CD14-positive monocyte (primary cell): ENCODE results near the gene ARL5C. TPM values are rescaled to one million over a fixed set of nuclear protein-coding genes. Genes with fewer than 3 reads are reported as not detected.
"Not testable (repeated sequence)": the region's sequence is repeated elsewhere in the genome, so short reads cannot be mapped to it uniquely, and the experiment has no call there.

ENCODE experiments used
- DNase-seq, 3 donors: peaks; one replicate each; pipeline ENCODE4 v3.0.0-alpha.2; 2011 to 2022
- H2AFZ ChIP-seq: 2 replicates; pipeline ENCODE4 v1.6.0; 2012; ENCODE audit warnings: mild to moderate bottlenecking, low read depth, low read length, inconsistent platforms; ENCODE audit not compliant: insufficient read depth, poor library complexity, severe bottlenecking
- H3K27ac ChIP-seq, 2 donors: 1 replicate in 1 of 2; 2 replicates in 1 of 2; pipeline ENCODE4 v1.5.1; 2012 to 2013; ENCODE audit warnings: low read length in 2 of 2, control low read depth in 1 of 2, inconsistent platforms in 1 of 2, low read depth in 1 of 2, mild to moderate bottlenecking in 1 of 2
- H3K27me3 ChIP-seq, 2 donors: one replicate each; pipeline versions ENCODE4 v1.6.0 to v1.6.1; 2011 to 2013; ENCODE audit warnings: low read length in 2 of 2; ENCODE audit not compliant: control insufficient read depth in 2 of 2, insufficient read depth in 2 of 2
- H3K36me3 ChIP-seq, 2 donors: replicated peaks in 1 of 2; 1 replicate in 1 of 2; 2 replicates in 1 of 2; pipeline versions ENCODE4 v1.5.1 to v1.6.1; 2012 to 2013; ENCODE audit warnings: low read length in 2 of 2, control low read depth in 1 of 2, inconsistent platforms in 1 of 2, mild to moderate bottlenecking in 1 of 2; ENCODE audit not compliant: insufficient read depth in 2 of 2, control insufficient read depth in 1 of 2
- H3K4me1 ChIP-seq, 2 donors: 1 replicate in 1 of 2; 2 replicates in 1 of 2; pipeline versions ENCODE4 v1.5.1 to v1.6.1; 2012 to 2013; ENCODE audit warnings: low read length in 2 of 2, control low read depth in 1 of 2, inconsistent platforms in 1 of 2, mild to moderate bottlenecking in 1 of 2, moderate library complexity in 1 of 2; ENCODE audit not compliant: insufficient read depth in 2 of 2, control insufficient read depth in 1 of 2
- H3K4me2 ChIP-seq: replicated peaks from 2 replicates; pipeline ENCODE3; 2012; ENCODE audit warnings: low read length, moderate library complexity, mild to moderate bottlenecking; ENCODE audit not compliant: poor library complexity, severe bottlenecking; ENCODE audit errors: extremely low read depth
- H3K4me3 ChIP-seq, 3 experiments: fragments of 200-600 bp in 1 of 3; sonication (generic) in 1 of 3; replicated peaks in 1 of 3; 1 replicate in 2 of 3; 2 replicates in 1 of 3; pipeline ENCODE4 v1.5.1; 2011 to 2013; ENCODE audit warnings: low read length in 3 of 3, mild to moderate bottlenecking in 3 of 3, control low read depth in 2 of 3, low read depth in 2 of 3, inconsistent platforms in 1 of 3, moderate library complexity in 1 of 3
- H3K79me2 ChIP-seq: 2 replicates; pipeline ENCODE4 v1.6.0; 2012; ENCODE audit warnings: mild to moderate bottlenecking, control low read depth, inconsistent platforms, low read length, moderate library complexity; ENCODE audit not compliant: insufficient read depth
- H3K9ac ChIP-seq: 2 replicates; pipeline ENCODE4 v1.6.0; 2017; ENCODE audit warnings: low read length, mild to moderate bottlenecking; ENCODE audit not compliant: insufficient read depth, poor library complexity, severe bottlenecking
- H3K9me3 ChIP-seq, 2 donors: replicated peaks in 1 of 2; 1 replicate in 1 of 2; 2 replicates in 1 of 2; pipeline versions ENCODE4 v1.5.1 to v1.6.1; 2012 to 2013; ENCODE audit warnings: low read length in 2 of 2, control low read depth in 1 of 2; ENCODE audit not compliant: control insufficient read depth in 1 of 2, insufficient read depth in 1 of 2
- H4K20me1 ChIP-seq: 2 replicates; pipeline ENCODE4 v1.6.0; 2012; ENCODE audit warnings: mild to moderate bottlenecking, low read length, control low read depth, moderate library complexity; ENCODE audit not compliant: insufficient read depth
- H3K27ac Mint-ChIP-seq, 7 donors: one replicate each; pipeline ENCODE4 v1.8.0; 2020; ENCODE audit warnings: mild to moderate bottlenecking in 7 of 7, mixed read lengths in 7 of 7, moderate library complexity in 6 of 7, inconsistent platforms in 2 of 7
- H3K27me3 Mint-ChIP-seq, 3 donors: one replicate each; pipeline ENCODE4 v1.8.0; 2021 to 2022; ENCODE audit warnings: low read depth in 3 of 3, mild to moderate bottlenecking in 3 of 3, mixed read lengths in 3 of 3, moderate library complexity in 3 of 3, inconsistent platforms in 1 of 3
- H3K36me3 Mint-ChIP-seq, 2 donors: one replicate each; pipeline ENCODE4 v1.8.0; 2020; ENCODE audit warnings: mixed read lengths in 2 of 2, inconsistent platforms in 1 of 2, mild to moderate bottlenecking in 1 of 2
- H3K4me1 Mint-ChIP-seq: one replicate; pipeline ENCODE4 v1.8.0; 2020; ENCODE audit warnings: mild to moderate bottlenecking, mixed read lengths
- H3K4me3 Mint-ChIP-seq, 2 donors: one replicate each; pipeline ENCODE4 v1.8.0; 2020; ENCODE audit warnings: mild to moderate bottlenecking in 2 of 2, mixed read lengths in 2 of 2, moderate library complexity in 1 of 2
- H3K9me3 Mint-ChIP-seq, 7 donors: one replicate each; pipeline ENCODE4 v1.8.0; 2020 to 2022; ENCODE audit warnings: mixed read lengths in 7 of 7, mild to moderate bottlenecking in 6 of 7, moderate library complexity in 6 of 7, inconsistent platforms in 2 of 7
- CTCF ChIP-seq: fragments of 200-600 bp; IDR thresholded peaks from one replicate; pipeline ENCODE4 v1.8.0; 2022; ENCODE audit warnings: antibody characterized with exemption, mild to moderate bottlenecking
- WGBS: methylation state at CpG from one replicate; pipeline ENCODE4 v1.1.5; 2013; ENCODE audit warnings: missing lambda C conversion rate; ENCODE audit not compliant: insufficient coverage; 5-methylcytosine and 5-hydroxymethylcytosine counted together
- intact Hi-C, 2 donors: fragments of 100-400 bp; cut with micrococcal nuclease; formaldehyde crosslinking; loops; one replicate each; pipeline versions ENCODE4 v1.15.0 to v1.15.1; 2023
- polyA plus RNA-seq, 3 donors: library from polyadenylated mRNA; depleted of rRNA in 1 of 3; unstranded in 2 of 3; stranded (reverse) in 1 of 3; fragments of 300-500 nt in 2 of 3; fragments of >200 nt in 1 of 3; fragmentation: Illumina TruSeq in 2 of 3; gene quantifications; 1 replicate in 2 of 3; 2 replicates in 1 of 3; pipeline ENCODE4 v1.2.3, GENCODE V29; 2012 to 2021

Gene ARL5C
- polyA plus RNA-seq, 3 donors = 0.04 TPM; not detected in 2

GRCh38 chr17:39123627-39124026 lies 42.3 kb downstream of the ARL5C start:
- Histone ChIP-seq H3K79me2 (no peaks in the 10 kb centered on the region), H3K9ac (no peak overlapping the region), H3K4me3 (no peak overlapping the region), H4K20me1 (no peaks in the 10 kb centered on the region), H3K4me1 (peaks cover 36 to 37% of the 10 kb centered on the region in 2 donors), H3K9me3 (no peaks in the 10 kb centered on the region), H3K4me2 (no peak overlapping the region), H3K36me3 (no peaks in the 10 kb centered on the region), H3K27me3 (no peaks in the 10 kb centered on the region), H2AFZ (no peak overlapping the region), H3K27ac (no peak overlapping the region)
- 97% methylated on average over 9 of the region's 9 CpGs for WGBS
- H3K9me3 Mint-ChIP-seq = peaks cover 0 to 4% (median under 1%) of the 10 kb centered on the region in 7 donors
- H3K4me1 Mint-ChIP-seq = peaks cover 34% of the 10 kb centered on the region
- TF ChIP-seq CTCF = no peak
- no peak for DNase-seq
- H3K27me3 Mint-ChIP-seq = peaks cover 2% of the 10 kb centered on the region in 3 donors
- H3K36me3 Mint-ChIP-seq = no peaks in the 10 kb centered on the region
- intact Hi-C loops = no loop called here
- H3K27ac Mint-ChIP-seq = peak overlapping the region in 2 of 7 donors; percentile 31 to 50
- H3K4me3 Mint-ChIP-seq = no peak overlapping the region

GRCh38 chr17:39122991-39123390 lies 43.0 kb downstream of the ARL5C start:
- intact Hi-C loops = no loop called here
- H3K27ac ChIP-seq = peak overlapping the region; percentile 55 to 65
- DNase-seq = peak; percentile 48 to 61 (median 58)
- Mint-ChIP-seq H3K27me3 (peaks cover 2% of the 10 kb centered on the region in 3 donors), H3K9me3 (peaks cover under 1 to 6% (median 4%) of the 10 kb centered on the region in 7 donors), H3K4me3 (peak overlapping the region in 1 of 2 donors; percentile 62), H3K4me1 (peaks cover 40% of the 10 kb centered on the region), H3K27ac (peak overlapping the region; percentile 55 to 84 (median 76)), H3K36me3 (no peaks in the 10 kb centered on the region)
- H3K4me1 ChIP-seq = peaks cover 42 to 44% of the 10 kb centered on the region in 2 donors
- H3K9ac ChIP-seq = no peak overlapping the region
- no peak for TF ChIP-seq CTCF
- no peaks in the 10 kb centered on the region for H3K36me3 ChIP-seq
- WGBS = 0% methylated on average over 1 of the region's 7 CpGs
- H3K9me3 ChIP-seq = no peaks in the 10 kb centered on the region
- peak overlapping the region in 1 of 3 experiments; percentile 12 for H3K4me3 ChIP-seq
- no peaks in the 10 kb centered on the region for H4K20me1 ChIP-seq
- no peaks in the 10 kb centered on the region for H3K27me3 ChIP-seq
- H2AFZ ChIP-seq = peak overlapping the region; percentile 57
- peak overlapping the region; percentile 26 for H3K4me2 ChIP-seq
- no peaks in the 10 kb centered on the region for H3K79me2 ChIP-seq

GRCh38 chr17:39121919-39122318 lies 44.0 kb downstream of the ARL5C start:
- DNase-seq, H3K9ac ChIP-seq, intact Hi-C loops, H3K36me3 ChIP-seq, H3K79me2 ChIP-seq, H3K27ac Mint-ChIP-seq, H3K4me3 ChIP-seq, H4K20me1 ChIP-seq, H3K4me2 ChIP-seq, H3K4me3 Mint-ChIP-seq, H3K9me3 ChIP-seq, H2AFZ ChIP-seq, H3K27ac ChIP-seq, H3K27me3 Mint-ChIP-seq, H3K36me3 Mint-ChIP-seq, H3K9me3 Mint-ChIP-seq, H3K27me3 ChIP-seq: not testable (repeated sequence)
- peaks cover 42 to 50% of the 10 kb centered on the region in 2 donors for H3K4me1 ChIP-seq
- H3K4me1 Mint-ChIP-seq = peaks cover 46% of the 10 kb centered on the region
- WGBS = 96% methylated on average over 8 of the region's 10 CpGs
